Adrenal gland (tissue), 19 donors: ENCODE results near the gene KCNIP1. TPM values are rescaled to one million over a fixed set of nuclear protein-coding genes. Genes with fewer than 3 reads are reported as not detected.

ENCODE experiments used
- DNase-seq, 7 donors: peaks; one replicate each; pipeline ENCODE4 v3.0.0-alpha.2; 2019 to 2020
- H3K27ac ChIP-seq, 5 donors: fragments of 200-600 bp; sonication (generic) in 4 of 5; 1 replicate in 3 of 5; 2 replicates in 2 of 5; pipeline versions ENCODE4 v1.5.1 to v1.8.0; 2016 to 2020; ENCODE audit warnings: mild to moderate bottlenecking in 1 of 5
- H3K27me3 ChIP-seq: fragments of 200-600 bp; 2 replicates; pipeline ENCODE4 v1.8.0; 2021
- H3K36me3 ChIP-seq, 2 donors: fragments of 200-600 bp; replicated peaks in 1 of 2; 1 replicate in 1 of 2; 2 replicates in 1 of 2; pipeline versions ENCODE4 v1.5.1 to v1.8.0; 2018 to 2022
- H3K4me1 ChIP-seq, 2 donors: fragments of 200-600 bp; replicated peaks in 1 of 2; 1 replicate in 1 of 2; 2 replicates in 1 of 2; pipeline versions ENCODE4 v1.5.1 to v1.8.0; 2018 to 2021
- H3K4me3 ChIP-seq, 4 donors: fragments of 200-600 bp; sonication (generic) in 3 of 4; one replicate each; pipeline ENCODE4 v1.5.1; 2016 to 2018
- H3K9me3 ChIP-seq, 3 donors: fragments of 200-600 bp; sonication (generic) in 1 of 3; replicated peaks in 1 of 3; 1 replicate in 2 of 3; 2 replicates in 1 of 3; pipeline versions ENCODE4 v1.5.1 to v1.8.0; 2016 to 2021
- POLR2A ChIP-seq, 2 donors: fragments of 450-650 bp; IDR thresholded peaks; one replicate each; pipeline ENCODE4 v1.6.1; 2017; ENCODE audit warnings: antibody characterized with exemption in 2 of 2, mild to moderate bottlenecking in 2 of 2, moderate library complexity in 1 of 2
- WGBS, 4 donors: extraction: QIAGEN DNeasy Blood & Tissue Kit in 2 of 4; methylation state at CpG; one replicate each; pipeline versions ENCODE4 v1.1.5 to v1.1.7; 2013 to 2017; 5-methylcytosine and 5-hydroxymethylcytosine counted together
- intact Hi-C, 2 donors: fragments of 100-400 bp; cut with DNase I; formaldehyde crosslinking; loops; one replicate each; pipeline versions ENCODE4 v1.14.1 to v1.15.0; 2022 to 2023
- long read RNA-seq, 10 donors: library from polyadenylated mRNA in 3 of 10; unstranded in 2 of 10; stranded (forward) in 1 of 10; transcript quantifications; one replicate each; pipeline ENCODE4 v2.0.0 and lab custom pipeline, GENCODE V29; 2021 to 2026
- polyA plus RNA-seq, 3 donors: library from polyadenylated mRNA; stranded (reverse); fragments of 200-250 nt in 2 of 3; fragments of 350-450 nt in 1 of 3; fragmentation: Illumina TruSeq in 1 of 3; extraction: RNeasy Lipid Tissue Mini Kit (QIAGEN cat#74804) in 1 of 3; gene quantifications; one replicate each; pipeline ENCODE4 v1.2.3, GENCODE V29; 2013 to 2014
- total RNA-seq, 9 donors: library from RNA; depleted of rRNA in 4 of 9; stranded (reverse); fragments of >200 nt in 4 of 9; fragments of 120-200 nt in 1 of 9; fragmentation: NEBNext Ultra II Directional in 1 of 9; extraction: Animal tissue kit (Norgen Biotek cat#: 25700) in 1 of 9; gene quantifications; one replicate each; pipeline versions ENCODE4 v1.1.0 to v1.2.4, GENCODE V29; 2013 to 2023
- TF ChIP-seq, protein P1 (sequence below), 6 experiments: fragments of 450-650 bp in 4 of 6; fragments of 200-600 bp in 2 of 6; sonication (generic) in 1 of 6; IDR thresholded peaks; 1 replicate in 5 of 6; 2 replicates in 1 of 6; pipeline versions ENCODE4 v1.5.1 to v1.8.0; 2016 to 2021; ENCODE audit warnings: antibody characterized with exemption in 6 of 6, mild to moderate bottlenecking in 2 of 6, moderate library complexity in 1 of 6
- donor health status: healthy with polysubstance abuse.
- donor health status: Bipolar disorder and iron deficiency.
- donor health status: DM: yes; HTN: yes; CAD: no.
- donor health status: DM: no; HTN: no; CAD: no.
- donor health status: DM: no; HTN: no; CAD: no.
- donor health status: DM: yes; HTN: yes; CAD: no.

Gene KCNIP1
- total RNA-seq (1 to 10 TPM in 5 of 9 donors, under 1 TPM in 3, not detected in 1; 0.14 to 2.4 (median 1.3) TPM), polyA plus RNA-seq (10 to 100 TPM in 1 of 3 donors, 1 to 10 TPM in 2; 1.2 to 12.6 (median 3.7) TPM)
- long read RNA-seq, donor 1: 0 reads
- long read RNA-seq, donor 2: 0 reads
- long read RNA-seq, donor 3: 0 reads
- long read RNA-seq, donor 4, partial matches to known transcripts: 0 of 2 reads
- long read RNA-seq, donor 4, other reads (novel, unspliced or antisense): 2 of 2 reads
- long read RNA-seq, donor 5: 0 reads
- long read RNA-seq, donor 6, partial matches to known transcripts: 0 of 1 reads
- long read RNA-seq, donor 6, other reads (novel, unspliced or antisense): 1 of 1 reads
- long read RNA-seq, donor 7: 0 reads
- long read RNA-seq, donor 8: 0 reads
- long read RNA-seq, donor 9: 0 reads
- long read RNA-seq, donor 10: 0 reads

DNA sequence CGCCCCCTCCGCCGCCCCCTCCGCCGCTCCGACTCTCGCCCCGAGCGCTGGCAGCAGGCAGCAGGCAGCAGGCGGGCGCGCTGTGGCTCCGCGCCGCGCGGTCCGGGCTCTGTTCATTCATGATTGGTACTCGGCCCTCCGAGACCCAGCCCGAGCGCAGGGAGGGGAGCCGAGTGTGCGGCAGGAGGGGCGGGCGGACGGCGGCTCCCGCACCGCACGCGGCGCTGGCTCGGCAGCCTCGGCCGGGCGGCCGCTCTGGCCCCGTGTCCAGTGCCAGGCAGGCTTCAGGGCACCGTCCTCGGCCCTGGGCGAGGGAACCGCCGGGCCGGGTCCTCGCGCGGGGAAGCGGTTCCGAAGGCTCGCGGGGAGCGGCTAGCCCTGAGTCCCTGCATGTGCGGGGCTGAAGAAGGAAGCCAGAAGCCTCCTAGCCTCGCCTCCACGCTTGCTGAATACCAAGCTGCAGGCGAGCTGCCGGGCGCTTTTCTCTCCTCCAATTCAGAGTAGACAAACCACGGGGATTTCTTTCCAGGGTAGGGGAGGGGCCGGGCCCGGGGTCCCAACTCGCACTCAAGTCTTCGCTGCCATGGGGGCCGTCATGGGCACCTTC lies at the start of gene KCNIP1:
TSS of gene KCNIP1 (plus strand) at position 31 of the 607 bp plus-strand sequence.
- H3K27me3 ChIP-seq: peaks cover 12% of the 10 kb centered on the region

DNA sequence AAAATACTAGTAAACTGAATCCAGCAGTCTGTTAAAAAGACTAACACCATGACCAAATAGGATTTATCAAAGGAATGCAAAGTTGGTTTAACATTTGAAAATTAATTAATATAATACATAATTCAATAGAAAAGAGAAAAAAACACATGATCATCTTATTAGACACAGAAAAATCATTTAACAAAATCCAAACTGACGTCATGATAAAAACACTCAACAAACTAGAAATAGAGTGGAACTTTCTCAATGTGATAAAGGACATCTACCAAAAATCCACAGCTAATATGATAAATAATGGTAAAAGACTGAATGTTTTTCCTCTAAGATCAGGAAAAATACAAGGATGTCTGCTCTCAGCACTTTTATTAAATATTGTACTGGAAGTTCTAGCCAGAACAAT lies 40.4 kb upstream of the KCNIP1 start:
- H3K27ac ChIP-seq: no peak overlapping the region
- no peaks in the 10 kb centered on the region for H3K27me3 ChIP-seq
- no peak overlapping the region for H3K4me3 ChIP-seq
- no peaks in the 10 kb centered on the region for H3K36me3 ChIP-seq
- TF ChIP-seq POLR2A (IDR thresholded peaks at IDR 0.05): no peak
- TF ChIP-seq, protein P1, sequence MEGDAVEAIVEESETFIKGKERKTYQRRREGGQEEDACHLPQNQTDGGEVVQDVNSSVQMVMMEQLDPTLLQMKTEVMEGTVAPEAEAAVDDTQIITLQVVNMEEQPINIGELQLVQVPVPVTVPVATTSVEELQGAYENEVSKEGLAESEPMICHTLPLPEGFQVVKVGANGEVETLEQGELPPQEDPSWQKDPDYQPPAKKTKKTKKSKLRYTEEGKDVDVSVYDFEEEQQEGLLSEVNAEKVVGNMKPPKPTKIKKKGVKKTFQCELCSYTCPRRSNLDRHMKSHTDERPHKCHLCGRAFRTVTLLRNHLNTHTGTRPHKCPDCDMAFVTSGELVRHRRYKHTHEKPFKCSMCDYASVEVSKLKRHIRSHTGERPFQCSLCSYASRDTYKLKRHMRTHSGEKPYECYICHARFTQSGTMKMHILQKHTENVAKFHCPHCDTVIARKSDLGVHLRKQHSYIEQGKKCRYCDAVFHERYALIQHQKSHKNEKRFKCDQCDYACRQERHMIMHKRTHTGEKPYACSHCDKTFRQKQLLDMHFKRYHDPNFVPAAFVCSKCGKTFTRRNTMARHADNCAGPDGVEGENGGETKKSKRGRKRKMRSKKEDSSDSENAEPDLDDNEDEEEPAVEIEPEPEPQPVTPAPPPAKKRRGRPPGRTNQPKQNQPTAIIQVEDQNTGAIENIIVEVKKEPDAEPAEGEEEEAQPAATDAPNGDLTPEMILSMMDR (IDR thresholded peaks at IDR 0.05): no peak
- intact Hi-C loops: no loop called here
- no peaks in the 10 kb centered on the region for H3K4me1 ChIP-seq
- no peaks in the 10 kb centered on the region for H3K9me3 ChIP-seq
- WGBS, 4 donors: 73 to 83% (median 80%) methylated on average over 1 of the region's 1 CpG
- DNase-seq: no peak

More for the DNA sequence above, at the start of gene KCNIP1:
- DNase-seq: peak in 5 of 7 donors; percentile 30 to 67 (median 37)
- TF ChIP-seq POLR2A (IDR thresholded peaks at IDR 0.05): no peak
- TF ChIP-seq, protein P1 (IDR thresholded peaks at IDR 0.05): no peak
- intact Hi-C loops: no loop called here
- H3K9me3 ChIP-seq: no peaks in the 10 kb centered on the region
- peaks cover 0 to 5% of the 10 kb centered on the region in 2 donors for H3K4me1 ChIP-seq
- no peak within 1 kb of the TSS for H3K27ac ChIP-seq
- H3K36me3 ChIP-seq: no peaks in the 10 kb centered on the region
- H3K4me3 ChIP-seq: peak within 1 kb of the TSS in 1 of 4 donors; percentile 54
- WGBS, 4 donors: 3 to 4% (median 3%) methylated on average over 14 to 65 of the region's 65 CpGs; no CpG with 5 or more reads in 1 of the 4 donors

DNA sequence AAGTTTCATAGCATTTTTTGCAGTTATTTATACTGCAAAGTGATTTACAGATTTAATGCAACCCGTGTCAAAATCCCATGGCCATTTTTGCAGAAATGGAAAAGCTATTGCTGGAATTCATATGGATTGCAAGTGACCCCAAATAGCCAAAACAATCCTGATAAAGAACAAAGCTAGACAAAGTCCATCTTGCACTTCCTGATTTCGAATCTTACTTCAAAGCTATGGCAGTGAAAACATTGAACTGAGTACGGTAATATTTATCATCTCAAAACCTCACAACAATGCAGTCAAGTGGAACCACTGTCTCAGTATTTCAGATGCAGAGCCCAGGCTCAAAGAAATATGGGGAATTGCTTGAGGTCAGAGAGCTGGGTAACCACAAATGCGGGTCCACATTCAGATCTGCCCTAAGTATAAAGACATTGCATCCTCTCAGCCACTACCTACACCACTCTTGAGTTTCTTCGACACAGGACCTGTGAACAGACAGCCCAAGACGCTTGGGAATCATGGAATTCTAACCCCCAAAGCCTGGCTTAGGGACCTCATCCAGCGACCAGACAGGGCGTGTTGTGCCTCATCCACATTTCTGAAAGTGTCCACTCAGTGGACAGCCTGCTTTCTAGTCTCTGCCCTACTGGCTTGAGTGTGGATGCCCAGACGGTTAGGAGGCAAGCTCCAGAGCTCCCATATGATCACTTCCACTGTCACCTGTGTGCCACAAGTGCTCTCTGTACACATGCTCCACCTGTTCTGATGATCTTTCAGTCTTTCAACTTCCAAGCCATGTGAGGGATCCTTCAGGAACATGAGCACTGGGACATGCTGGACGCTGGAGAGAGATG lies 39.3 kb upstream of the KCNIP1 start:
- H3K4me3 ChIP-seq: no peak overlapping the region
- DNase-seq: no peak
- WGBS, 4 donors: 58 to 69% (median 67%) methylated on average over 10 of the region's 10 CpGs
- H3K9me3 ChIP-seq: no peaks in the 10 kb centered on the region
- intact Hi-C loops: no loop called here
- H3K4me1 ChIP-seq: no peaks in the 10 kb centered on the region
- no peaks in the 10 kb centered on the region for H3K36me3 ChIP-seq
- no peaks in the 10 kb centered on the region for H3K27me3 ChIP-seq
- TF ChIP-seq POLR2A (IDR thresholded peaks at IDR 0.05): no peak
- TF ChIP-seq, protein P1 (IDR thresholded peaks at IDR 0.05): no peak
- H3K27ac ChIP-seq: no peak overlapping the region

DNA sequence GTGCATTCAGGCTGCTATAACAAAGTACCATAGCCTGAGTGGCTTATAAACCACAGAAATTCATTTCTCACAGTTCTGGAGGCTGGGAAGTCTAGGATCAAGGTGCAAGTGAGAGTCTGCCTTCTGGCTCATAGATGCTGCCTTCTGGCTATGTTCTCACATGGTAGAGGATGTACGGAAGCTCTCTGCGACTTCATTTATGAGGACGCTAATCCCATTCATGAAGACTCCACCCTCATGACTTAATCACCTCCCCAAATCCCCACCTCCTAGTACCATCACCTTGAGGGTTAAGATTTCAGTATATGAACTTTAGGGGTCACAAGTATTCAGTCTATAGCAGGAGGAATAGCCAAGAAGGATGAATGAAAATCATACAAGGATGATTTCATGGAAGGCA lies 37.3 kb upstream of the KCNIP1 start:
- WGBS, 4 donors: 92 to 94% (median 92%) methylated on average over 3 of the region's 3 CpGs
- H3K4me1 ChIP-seq: no peaks in the 10 kb centered on the region
- no peak overlapping the region for H3K27ac ChIP-seq
- DNase-seq: no peak
- no peaks in the 10 kb centered on the region for H3K36me3 ChIP-seq
- H3K4me3 ChIP-seq: no peak overlapping the region
- TF ChIP-seq, protein P1 (IDR thresholded peaks at IDR 0.05): no peak
- TF ChIP-seq POLR2A (IDR thresholded peaks at IDR 0.05): no peak
- no peaks in the 10 kb centered on the region for H3K9me3 ChIP-seq
- H3K27me3 ChIP-seq: no peaks in the 10 kb centered on the region
- intact Hi-C loops: no loop called here
